GM12878 (cell line): ENCODE results near the gene COQ6. TPM values are rescaled to one million over a fixed set of nuclear protein-coding genes. Genes with fewer than 3 reads are reported as not detected.

Experiments
- ATAC-seq: fragments of 200-7000 bp; cut with Tn5 transposase; 3 replicates; pipeline ENCODE4 v1.9.1; 2020; ENCODE audit warnings: mild to moderate bottlenecking, moderate library complexity
- BruUV-seq: library from RNA; stranded (reverse); fragments of 400-500 nt; replicated peaks from 2 replicates; lab custom pipeline; 2021; lab: Mats Ljungman, UMichigan
- CTCF ChIA-PET: fragments of 300-600 bp; sonication (Branson Sonifier 250); formaldehyde crosslinking; extraction: SDS; loops from one replicate; lab custom pipeline; 2021; ENCODE audit warnings: inconsistent platforms; lab: Yijun Ruan, JAX
- POLR2A ChIA-PET: fragments of 350-600 bp; formaldehyde crosslinking; extraction: SDS; loops from one replicate; lab custom pipeline; 2021; ENCODE audit warnings: inconsistent platforms; lab: Charles Lee
- RAD21 ChIA-PET: fragments of 300-600 bp; sonication (Branson Sonifier 250); formaldehyde crosslinking; loops from one replicate; lab custom pipeline; 2023; ENCODE audit warnings: antibody characterized with exemption; ENCODE audit not compliant: unreplicated experiment; lab: Charles Lee
- SMC1A ChIA-PET: fragments of 300-600 bp; sonication (Branson Sonifier 250); formaldehyde crosslinking; loops from one replicate; lab custom pipeline; 2023; ENCODE audit not compliant: unreplicated experiment, uncharacterized antibody; lab: Charles Lee
- DNase-seq: peaks from one replicate; pipeline ENCODE4 v3.0.0-alpha.2; 2011; ENCODE audit warnings: low read depth, low spot score
- FAIRE-seq: peaks from 3 replicates; lab custom pipeline; 2011; peaks lifted over from hg19 to GRCh38; lab: Jason Lieb, UNC
- H2AFZ ChIP-seq: 2 replicates; pipeline ENCODE4 v1.6.0; 2011; ENCODE audit warnings: low read depth, low read length, control low read depth; ENCODE audit not compliant: control insufficient read depth
- H3K27ac ChIP-seq: 2 replicates; pipeline ENCODE4 v1.5.1; 2011; ENCODE audit warnings: control low read depth; ENCODE audit not compliant: control insufficient read depth, insufficient read depth
- H3K27me3 ChIP-seq, 2 experiments: replicated peaks in 1 of 2; 2 replicates each; pipeline versions ENCODE4 v1.6.0 to v1.6.1; 2011; ENCODE audit warnings: low read length in 1 of 2; ENCODE audit not compliant: control insufficient read depth in 2 of 2, insufficient read depth in 2 of 2
- H3K36me3 ChIP-seq, 2 experiments: 2 replicates each; pipeline ENCODE4 v1.5.1; 2011; ENCODE audit warnings: low read length in 1 of 2; ENCODE audit not compliant: control insufficient read depth in 2 of 2, insufficient read depth in 2 of 2
- H3K4me1 ChIP-seq: 2 replicates; pipeline ENCODE4 v1.6.1; 2011; ENCODE audit warnings: mild to moderate bottlenecking, low read length, moderate library complexity, mixed read lengths; ENCODE audit not compliant: control insufficient read depth, insufficient read depth
- H3K4me2 ChIP-seq: 2 replicates; pipeline ENCODE4 v1.6.0; 2011; ENCODE audit warnings: control low read depth; ENCODE audit not compliant: control insufficient read depth, insufficient read depth
- H3K4me3 ChIP-seq: fragments of 200-600 bp; sonication (generic); 2 replicates; pipeline ENCODE4 v1.5.1; 2016
- H3K79me2 ChIP-seq: 2 replicates; pipeline ENCODE4 v1.6.0; 2011; ENCODE audit warnings: low read length; ENCODE audit not compliant: control insufficient read depth, insufficient read depth
- H3K9ac ChIP-seq: 2 replicates; pipeline ENCODE4 v1.8.0; 2011; ENCODE audit warnings: low read length, control low read depth, mixed read lengths; ENCODE audit not compliant: control insufficient read depth, insufficient read depth
- H3K9me3 ChIP-seq: replicated peaks from 3 replicates; pipeline ENCODE4 v1.5.1; 2011; ENCODE audit warnings: mild to moderate bottlenecking, low read length; ENCODE audit not compliant: control insufficient read depth, insufficient read depth
- H4K20me1 ChIP-seq: 2 replicates; pipeline ENCODE4 v1.6.0; 2011; ENCODE audit not compliant: control insufficient read depth, insufficient read depth
- BMI1 ChIP-seq: fragments of 450-650 bp; IDR thresholded peaks from 2 replicates; pipeline ENCODE4 v1.6.1; 2016; ENCODE audit warnings: mild to moderate bottlenecking, moderate library complexity, borderline replicate concordance
- DPF2 ChIP-seq: fragments of 450-650 bp; IDR thresholded peaks from 2 replicates; pipeline ENCODE4 v1.6.1; 2017; ENCODE audit warnings: mild to moderate bottlenecking
- EED ChIP-seq: sonication (generic); IDR thresholded peaks from 2 replicates; pipeline ENCODE4 v1.6.1; 2016; ENCODE audit warnings: antibody characterized with exemption, low read depth
- ETV6 ChIP-seq, 2 experiments: fragments of 450-650 bp in 1 of 2; IDR thresholded peaks in 1 of 2; conservative IDR thresholded peaks in 1 of 2; 2 replicates each; pipeline ENCODE4 v1.6.1; 2014; ENCODE audit warnings: antibody characterized with exemption in 1 of 2, borderline replicate concordance in 1 of 2, low read depth in 1 of 2, mild to moderate bottlenecking in 1 of 2, moderate library complexity in 1 of 2
- MTA3 ChIP-seq: IDR thresholded peaks from 2 replicates; pipeline ENCODE4 v1.6.1; 2012; ENCODE audit warnings: low read length, inconsistent platforms, borderline replicate concordance
- MXI1 ChIP-seq: fragments of 150-350 bp; IDR thresholded peaks from 2 replicates; pipeline ENCODE4 v1.6.1; 2011; ENCODE audit warnings: low read depth, mild to moderate bottlenecking, inconsistent platforms, low read length, improper control_type of control experiment
- NBN ChIP-seq: fragments of 450-650 bp; IDR thresholded peaks from 2 replicates; pipeline ENCODE4 v1.6.1; 2016
- NR2C2 ChIP-seq: IDR thresholded peaks from 2 replicates; pipeline ENCODE4 v1.6.1; 2011; ENCODE audit warnings: borderline replicate concordance, low read depth; ENCODE audit not compliant: control insufficient read depth, insufficient read length
- PAX8 ChIP-seq: fragments of 450-650 bp; IDR thresholded peaks from 2 replicates; pipeline ENCODE4 v1.6.1; 2017; ENCODE audit warnings: mild to moderate bottlenecking, moderate library complexity
- PML ChIP-seq: IDR thresholded peaks from 2 replicates; pipeline ENCODE4 v1.6.1; 2012; ENCODE audit warnings: low read length, inconsistent platforms
- RAD21 ChIP-seq: IDR thresholded peaks from 2 replicates; pipeline ENCODE4 v1.6.1; 2011; ENCODE audit warnings: mild to moderate bottlenecking, low read depth, low read length, moderate library complexity; ENCODE audit not compliant: insufficient read depth
- SMAD1 ChIP-seq: fragments of 450-650 bp; IDR thresholded peaks from 2 replicates; pipeline ENCODE4 v1.6.1; 2018; ENCODE audit warnings: mild to moderate bottlenecking, low read depth; ENCODE audit not compliant: partially characterized antibody
- STAT3 ChIP-seq: IDR thresholded peaks from 2 replicates; pipeline ENCODE4 v1.6.1; 2011; ENCODE audit warnings: low read depth, low read length, improper control_type of control experiment
- TCF7 ChIP-seq: IDR thresholded peaks from 2 replicates; pipeline ENCODE4 v1.6.1; 2014; ENCODE audit warnings: antibody characterized with exemption, borderline replicate concordance
- YY1 ChIP-seq: IDR thresholded peaks from 2 replicates; pipeline ENCODE4 v1.6.1; 2011; ENCODE audit warnings: low read depth, mild to moderate bottlenecking, low read length
- whole genome bisulfite sequencing: methylation state at CpG from one replicate; pipeline ENCODE4 v1.1.6; 2016; ENCODE audit warnings: low lambda C conversion rate; ENCODE audit not compliant: insufficient replicate concordance, insufficient coverage; ENCODE audit errors: missing lambda C conversion rate; 5-methylcytosine and 5-hydroxymethylcytosine counted together
- in situ Hi-C: fragments of 300-500 bp; cut with MboI; formaldehyde crosslinking; loops from 9 replicates; pipeline ENCODE4 v1.14.3; 2018; ENCODE audit warnings: mixed read lengths
- intact Hi-C: fragments of 100-400 bp; cut with micrococcal nuclease; formaldehyde crosslinking; loops from one replicate; pipeline ENCODE4 v1.14.2; 2022; ENCODE audit not compliant: unreplicated experiment
- polyA plus RNA-seq, 11 experiments: library from polyadenylated mRNA; depleted of rRNA in 4 of 11; unstranded in 6 of 11; stranded (reverse) in 5 of 11; fragments of >200 nt; fragmentation: Nextera tagmentation in 4 of 11; fragmentation: Illumina TruSeq in 1 of 11; extraction: Ambion mirVana in 4 of 11; extraction: Trizol in 1 of 11; gene quantifications; 1 replicate in 1 of 11; 2 replicates in 10 of 11; pipeline versions ENCODE4 v1.2.1 to v1.2.3, GENCODE V29; 2011 to 2016; ENCODE audit warnings: inconsistent platforms in 2 of 11, missing spikeins in 2 of 11, low read depth in 1 of 11
- total RNA-seq, 4 experiments: library from RNA; depleted of rRNA in 3 of 4; stranded (reverse); fragments of >200 nt in 3 of 4; fragmentation: Illumina TruSeq in 1 of 4; extraction: Trizol in 1 of 4; gene quantifications; 2 replicates each; pipeline versions ENCODE4 v1.2.1 to v1.2.3, GENCODE V29; 2013 to 2021
- TF ChIP-seq, protein P1 (sequence below): fragments of 450-650 bp; IDR thresholded peaks from 2 replicates; pipeline ENCODE4 v1.6.1; 2017; ENCODE audit warnings: low read depth, mild to moderate bottlenecking, moderate library complexity
- TF ChIP-seq, protein P2 (sequence below): IDR thresholded peaks from 2 replicates; pipeline ENCODE4 v1.6.1; 2012; ENCODE audit warnings: low read depth, low read length, improper control_type of control experiment
- TF ChIP-seq, protein P3 (sequence below): fragments of 450-650 bp; IDR thresholded peaks from 2 replicates; pipeline ENCODE4 v1.6.1; 2017; ENCODE audit warnings: mild to moderate bottlenecking, low read depth, inconsistent platforms; ENCODE audit not compliant: poor library complexity, severe bottlenecking

Gene COQ6
- total and polyA plus RNA-seq, 10 of the 15 experiments (the other 5 are each of a cell fraction or from before 2014, with no cell fraction given) = 5.4 to 45.5 (median 19.1) TPM

DNA sequence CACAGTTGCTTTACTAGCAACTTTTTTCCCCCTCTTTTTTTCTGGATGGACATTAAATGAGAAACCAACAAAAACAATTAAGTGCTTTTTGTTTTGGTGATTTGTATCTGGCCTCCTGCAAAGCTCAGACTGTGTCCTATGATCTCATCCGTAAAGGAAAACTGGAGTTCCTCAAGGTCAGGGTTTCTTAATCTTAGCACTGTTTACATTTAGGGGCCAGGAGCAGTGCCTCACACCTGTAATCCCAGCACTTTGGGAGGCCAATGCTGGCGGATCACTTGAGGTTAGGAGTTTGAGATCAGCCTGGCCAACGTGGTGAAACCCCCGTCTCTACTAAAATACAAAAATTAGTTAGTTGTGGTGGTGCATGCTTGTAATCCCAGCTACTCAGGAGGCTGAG lies 41.0 kb downstream of the COQ6 start:
- Histone ChIP-seq H2AFZ (no peak overlapping the region), H3K36me3 (peaks cover 0 to 7% of the 10 kb centered on the region in 2 experiments; a peak in 3 of 4 replicates), H3K9me3 (no peaks in the 10 kb centered on the region), H3K79me2 (no peaks in the 10 kb centered on the region), H3K27ac (no peak overlapping the region), H3K4me3 (no peak overlapping the region), H3K4me2 (no peak overlapping the region), H3K4me1 (no peaks in the 10 kb centered on the region), H3K27me3 (no peaks in the 10 kb centered on the region), H4K20me1 (no peaks in the 10 kb centered on the region), H3K9ac (no peak overlapping the region)
- ChIA-PET RAD21 (no interaction called here), CTCF (no interaction called here), SMC1A (no interaction called here), POLR2A (no interaction called here)
- TF ChIP-seq, protein P1, sequence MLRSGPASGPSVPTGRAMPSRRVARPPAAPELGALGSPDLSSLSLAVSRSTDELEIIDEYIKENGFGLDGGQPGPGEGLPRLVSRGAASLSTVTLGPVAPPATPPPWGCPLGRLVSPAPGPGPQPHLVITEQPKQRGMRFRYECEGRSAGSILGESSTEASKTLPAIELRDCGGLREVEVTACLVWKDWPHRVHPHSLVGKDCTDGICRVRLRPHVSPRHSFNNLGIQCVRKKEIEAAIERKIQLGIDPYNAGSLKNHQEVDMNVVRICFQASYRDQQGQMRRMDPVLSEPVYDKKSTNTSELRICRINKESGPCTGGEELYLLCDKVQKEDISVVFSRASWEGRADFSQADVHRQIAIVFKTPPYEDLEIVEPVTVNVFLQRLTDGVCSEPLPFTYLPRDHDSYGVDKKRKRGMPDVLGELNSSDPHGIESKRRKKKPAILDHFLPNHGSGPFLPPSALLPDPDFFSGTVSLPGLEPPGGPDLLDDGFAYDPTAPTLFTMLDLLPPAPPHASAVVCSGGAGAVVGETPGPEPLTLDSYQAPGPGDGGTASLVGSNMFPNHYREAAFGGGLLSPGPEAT = no peak
- no peak for TF ChIP-seq MXI1
- no peak for TF ChIP-seq NBN
- no peak for TF ChIP-seq RAD21
- TF ChIP-seq MTA3 = no peak
- TF ChIP-seq STAT3 = no peak
- no peak for TF ChIP-seq BMI1
- no peak for TF ChIP-seq PAX8
- TF ChIP-seq EED = no peak
- TF ChIP-seq, protein P2, sequence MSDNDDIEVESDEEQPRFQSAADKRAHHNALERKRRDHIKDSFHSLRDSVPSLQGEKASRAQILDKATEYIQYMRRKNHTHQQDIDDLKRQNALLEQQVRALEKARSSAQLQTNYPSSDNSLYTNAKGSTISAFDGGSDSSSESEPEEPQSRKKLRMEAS = no peak
- no peak for TF ChIP-seq PML
- TF ChIP-seq ETV6 (conservative IDR thresholded peaks at IDR 0.05 in 1 of 2, IDR thresholded peaks at IDR 0.05 in 1 of 2; ENCODE audit: borderline replicate concordance in 1 of 2, low read depth in 1 of 2) = no peak
- no peak for TF ChIP-seq YY1
- TF ChIP-seq, protein P3, sequence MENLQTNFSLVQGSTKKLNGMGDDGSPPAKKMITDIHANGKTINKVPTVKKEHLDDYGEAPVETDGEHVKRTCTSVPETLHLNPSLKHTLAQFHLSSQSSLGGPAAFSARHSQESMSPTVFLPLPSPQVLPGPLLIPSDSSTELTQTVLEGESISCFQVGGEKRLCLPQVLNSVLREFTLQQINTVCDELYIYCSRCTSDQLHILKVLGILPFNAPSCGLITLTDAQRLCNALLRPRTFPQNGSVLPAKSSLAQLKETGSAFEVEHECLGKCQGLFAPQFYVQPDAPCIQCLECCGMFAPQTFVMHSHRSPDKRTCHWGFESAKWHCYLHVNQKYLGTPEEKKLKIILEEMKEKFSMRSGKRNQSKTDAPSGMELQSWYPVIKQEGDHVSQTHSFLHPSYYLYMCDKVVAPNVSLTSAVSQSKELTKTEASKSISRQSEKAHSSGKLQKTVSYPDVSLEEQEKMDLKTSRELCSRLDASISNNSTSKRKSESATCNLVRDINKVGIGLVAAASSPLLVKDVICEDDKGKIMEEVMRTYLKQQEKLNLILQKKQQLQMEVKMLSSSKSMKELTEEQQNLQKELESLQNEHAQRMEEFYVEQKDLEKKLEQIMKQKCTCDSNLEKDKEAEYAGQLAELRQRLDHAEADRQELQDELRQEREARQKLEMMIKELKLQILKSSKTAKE = no peak
- TF ChIP-seq SMAD1 = no peak
- no peak for TF ChIP-seq TCF7
- TF ChIP-seq NR2C2 = no peak
- TF ChIP-seq DPF2 = no peak
- no TSS peak for BruUV-seq
- intact Hi-C loops (no loop called here), in situ Hi-C loops (no loop called here)
- DNase-seq (no peak), FAIRE-seq (no peak), ATAC-seq (no peak)
- 98% methylated on average over 4 of the region's 4 CpGs for WGBS
